GM08714 (cell line): ENCODE data around the gene ISYNA1.
A peak's percentile ranks its signal among the peaks of the same experiment; 100 is the strongest.

ENCODE experiments used
- H3K4me3 ChIP-seq: fragments of 200-500 bp; sonication (Bioruptor generic); 2 replicates; pipeline ENCODE4 v1.5.1; 2014; ENCODE audit warnings: mild to moderate bottlenecking, low read length, inconsistent platforms
- ZNF274 ChIP-seq: IDR thresholded peaks from 2 replicates; pipeline ENCODE4 v1.6.1; 2012; ENCODE audit warnings: mild to moderate bottlenecking, low read depth, low read length

The ISYNA1 gene

DNA sequence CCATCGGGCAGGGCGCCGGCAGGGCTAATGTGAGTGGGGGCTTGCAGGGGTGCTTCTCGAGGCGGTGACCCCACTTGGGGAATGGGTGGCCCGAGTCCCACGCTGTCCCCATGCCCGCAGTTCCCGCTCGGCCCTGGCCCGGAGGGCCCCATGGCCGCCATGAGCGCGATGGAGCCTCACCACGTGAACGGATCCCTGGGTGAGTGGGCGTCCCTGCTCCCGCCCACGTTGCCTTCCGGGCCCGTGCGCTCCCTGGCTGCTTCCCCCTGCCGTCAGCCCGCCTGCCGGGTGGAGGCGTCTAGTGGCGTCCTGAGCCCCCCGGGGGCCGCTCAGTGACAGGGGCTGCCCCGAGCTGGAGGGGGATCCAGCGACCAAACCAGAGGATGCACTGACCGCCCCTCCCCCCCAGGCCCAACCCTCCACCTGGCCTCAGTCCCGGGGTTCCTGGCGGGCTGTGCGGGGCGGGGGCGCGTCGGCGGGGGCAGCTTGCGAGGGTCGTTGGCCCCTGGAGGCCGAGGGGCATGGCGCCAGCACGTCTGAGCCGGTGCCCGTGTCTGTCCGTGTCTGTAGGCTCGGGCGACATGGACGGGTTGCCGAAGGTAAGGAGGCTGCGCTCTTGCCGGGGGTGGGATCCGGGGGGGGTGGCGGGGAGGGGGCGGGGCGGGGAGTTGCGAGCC lies 4.8 kb downstream of the ISYNA1 start:
- H3K4me3 ChIP-seq, result peak overlapping the region; percentile 54; the same call in 1 of the 2 replicates
- no peak for TF ChIP-seq ZNF274

DNA sequence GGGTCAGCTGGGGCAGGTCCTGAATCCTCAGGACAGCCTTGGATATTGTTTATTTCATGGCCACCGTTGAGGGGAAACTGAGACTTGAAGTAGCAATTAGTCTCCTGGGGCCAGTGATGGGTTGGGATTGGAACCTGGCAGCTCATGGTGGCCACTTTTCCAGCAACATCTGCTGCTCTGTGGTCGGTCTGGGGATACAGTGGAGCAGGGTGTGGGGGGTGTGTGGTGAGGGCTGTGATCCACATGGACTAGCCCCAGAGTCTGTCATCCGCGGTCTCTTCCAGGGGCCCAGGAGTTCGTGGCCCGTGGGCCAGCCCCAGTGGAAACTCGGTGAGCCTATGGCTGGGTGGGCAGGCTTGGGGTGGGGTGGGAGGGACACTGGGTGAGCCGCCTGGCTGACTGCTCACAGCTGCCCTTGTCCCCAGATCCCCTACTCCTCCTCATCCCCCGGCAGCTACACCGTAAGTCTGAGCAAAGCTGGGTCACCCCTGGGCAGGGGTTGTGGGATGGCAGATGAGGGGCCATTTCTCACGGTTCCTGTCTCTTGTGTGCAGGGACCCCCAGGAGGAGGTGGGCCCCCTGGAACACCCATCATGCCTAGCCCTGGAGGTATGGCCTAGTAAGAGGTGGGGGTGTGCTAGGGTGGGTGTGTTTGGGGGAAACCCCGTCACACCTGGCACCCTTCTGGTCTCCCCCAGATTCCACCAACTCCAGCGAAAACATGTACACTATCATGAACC lies 5.5 kb downstream of the ISYNA1 start:
- peak overlapping the region; percentile 54; the same call in 1 of the 2 replicates for H3K4me3 ChIP-seq
- TF ChIP-seq ZNF274, result no peak

DNA sequence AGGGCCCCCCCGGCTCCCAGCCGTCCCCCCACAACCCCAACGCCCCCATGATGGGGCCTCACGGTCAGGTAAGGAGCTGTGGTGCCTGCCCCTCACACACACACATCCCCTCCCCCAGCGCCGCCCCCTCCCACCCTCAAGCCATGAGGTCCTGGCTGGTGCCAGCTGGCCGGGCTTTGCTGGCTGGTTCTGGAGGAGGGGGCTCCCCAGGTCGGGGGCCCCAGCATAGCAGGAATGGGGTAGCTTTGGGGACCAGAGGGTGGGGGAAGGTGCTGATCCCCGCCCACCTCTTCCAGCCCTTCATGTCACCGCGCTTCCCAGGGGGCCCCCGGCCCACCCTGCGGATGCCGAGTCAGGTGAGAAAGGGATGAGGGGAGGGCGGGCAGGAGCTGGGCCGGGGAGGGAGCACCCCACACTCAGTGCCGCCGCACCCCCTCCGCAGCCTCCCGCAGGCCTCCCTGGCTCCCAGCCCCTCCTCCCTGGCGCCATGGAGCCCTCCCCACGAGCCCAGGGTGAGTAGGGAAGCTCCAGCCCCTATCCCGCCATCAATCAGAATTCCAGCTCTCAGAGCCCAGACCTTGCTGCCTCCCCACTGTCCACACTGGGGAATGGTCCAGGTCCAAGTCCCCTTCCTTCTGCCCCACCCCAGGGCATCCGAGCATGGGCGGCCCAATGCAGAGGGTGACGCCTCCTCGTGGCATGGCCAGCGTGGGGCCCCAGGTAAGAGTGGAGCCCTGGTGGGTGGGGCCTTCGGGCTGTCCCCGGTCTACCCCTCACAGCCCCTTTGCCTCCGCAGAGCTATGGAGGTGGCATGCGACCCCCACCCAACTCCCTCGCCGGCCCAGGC lies 6.4 kb downstream of the ISYNA1 start:
- H3K4me3 ChIP-seq, result no peak overlapping the region
- no peak for TF ChIP-seq ZNF274

DNA sequence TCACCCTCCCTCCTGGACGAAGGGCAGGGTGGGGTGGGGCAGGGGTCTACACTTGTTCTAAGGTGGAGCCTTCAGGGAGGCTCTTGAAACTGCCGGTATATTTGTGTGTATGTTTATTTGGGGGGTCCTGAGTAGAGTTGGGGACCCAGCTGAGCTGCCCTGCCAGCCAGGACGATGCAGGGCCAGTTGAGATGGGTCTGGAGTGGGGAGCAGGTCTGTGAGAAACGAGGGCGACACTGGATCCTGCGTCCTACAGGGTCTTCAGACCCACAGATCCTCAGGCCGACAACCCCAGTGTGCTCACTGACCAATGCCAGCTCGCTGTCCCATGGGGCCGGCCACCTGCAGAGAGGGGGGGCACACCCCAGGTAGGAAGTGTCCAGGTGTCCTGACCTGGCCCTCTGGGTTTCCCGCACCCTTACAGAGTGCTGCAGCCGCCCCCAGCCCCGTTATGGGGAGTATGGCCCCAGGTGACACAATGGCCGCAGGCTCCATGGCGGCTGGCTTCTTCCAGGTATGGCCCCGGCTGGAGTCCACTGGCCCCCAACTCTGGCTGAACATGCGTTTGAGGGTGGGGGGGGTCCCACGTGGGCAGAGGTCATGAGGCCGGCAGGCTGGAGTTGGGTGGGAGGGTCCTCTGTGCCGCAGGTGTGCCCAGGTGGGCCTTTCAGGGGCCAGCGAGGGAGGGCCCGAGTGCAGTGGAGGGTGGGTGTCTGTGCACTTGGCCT lies 7.4 kb downstream of the ISYNA1 start:
- TF ChIP-seq ZNF274, result no peak
- H3K4me3 ChIP-seq, result no peak overlapping the region

DNA sequence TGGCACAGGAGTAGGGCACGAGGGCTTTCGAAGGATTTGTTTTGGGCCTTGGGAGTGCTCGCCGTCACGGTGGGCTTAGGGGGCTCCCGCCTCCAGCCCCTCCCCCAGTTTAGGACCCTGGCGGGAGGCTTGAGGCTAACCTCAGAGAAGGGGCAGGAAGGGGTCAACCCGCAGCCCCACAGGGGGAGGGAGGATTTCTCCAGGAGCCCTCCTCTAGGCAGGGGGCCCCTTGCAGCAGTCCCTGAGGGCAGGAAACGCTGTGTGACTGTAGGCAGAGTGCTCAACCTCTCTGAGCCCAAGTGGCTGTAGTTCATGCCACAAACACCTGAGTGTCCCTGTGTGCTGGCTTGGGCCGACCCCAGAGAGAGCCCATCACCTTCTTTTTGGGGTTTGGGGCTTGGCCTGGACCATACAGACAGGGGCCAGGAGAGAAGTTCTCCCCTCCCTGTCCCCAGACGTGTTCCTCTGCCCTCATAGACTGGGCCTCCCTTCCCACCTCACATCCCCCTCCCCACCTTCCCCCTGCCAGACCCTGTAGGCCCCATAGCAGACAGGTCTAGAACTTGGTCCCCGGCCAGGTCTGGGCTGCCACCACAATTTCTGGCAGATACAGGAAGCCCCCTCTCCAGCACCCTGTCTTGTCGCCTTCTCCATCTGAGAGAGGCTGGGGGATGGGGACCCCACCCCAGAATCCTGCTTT lies 8.1 kb downstream of the ISYNA1 start:
- peak overlapping the region; percentile 24; the same call in 1 of the 2 replicates for H3K4me3 ChIP-seq
- TF ChIP-seq ZNF274, result no peak

DNA sequence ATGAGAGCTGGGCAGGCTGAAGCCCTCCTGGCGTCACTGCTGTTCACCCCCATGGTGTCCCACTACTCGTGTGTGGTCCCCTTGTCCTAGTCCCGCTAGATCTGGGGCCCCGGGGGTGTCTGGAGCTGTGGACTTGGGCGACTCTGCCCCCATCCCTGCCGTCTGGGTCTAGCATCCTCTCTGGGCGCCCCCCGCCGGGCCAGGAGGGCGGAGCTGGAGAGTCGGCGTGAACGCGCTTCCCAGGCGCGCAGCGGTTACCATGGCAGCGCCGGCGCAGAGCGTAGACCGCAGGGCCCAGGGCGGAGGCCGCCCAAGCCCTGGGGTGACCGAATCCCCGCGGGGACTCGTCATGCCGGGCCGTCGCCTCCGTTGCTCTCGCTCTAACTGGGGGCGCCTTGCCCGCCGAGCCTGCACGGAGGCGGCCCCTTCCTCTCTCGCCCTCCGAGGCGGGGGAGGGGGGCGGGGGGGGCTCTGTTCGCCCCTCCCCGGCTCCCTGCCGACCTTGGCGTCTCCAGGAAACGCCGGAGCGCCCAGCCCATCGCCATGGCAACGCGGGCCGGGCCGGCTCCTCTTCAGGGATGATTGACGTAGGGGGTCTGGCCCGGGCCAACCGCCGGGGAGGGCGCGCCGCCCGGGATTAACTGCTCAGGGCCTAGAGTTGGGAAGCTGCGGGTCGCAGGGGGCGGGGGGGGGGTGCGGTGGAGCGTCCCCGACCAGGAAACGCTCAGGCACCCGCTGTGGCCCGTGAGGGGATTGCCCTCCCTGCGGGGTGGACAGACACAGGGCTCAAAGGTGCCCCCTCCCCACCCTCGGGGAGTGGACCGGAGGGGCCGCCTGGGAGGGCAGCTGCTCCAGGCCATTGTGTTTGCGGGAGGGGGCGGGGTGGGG lies 8.9 kb downstream of the ISYNA1 start:
- H3K4me3 ChIP-seq, result peak overlapping the region; percentile 25; the same call in 1 of the 2 replicates
- TF ChIP-seq ZNF274, result no peak

DNA sequence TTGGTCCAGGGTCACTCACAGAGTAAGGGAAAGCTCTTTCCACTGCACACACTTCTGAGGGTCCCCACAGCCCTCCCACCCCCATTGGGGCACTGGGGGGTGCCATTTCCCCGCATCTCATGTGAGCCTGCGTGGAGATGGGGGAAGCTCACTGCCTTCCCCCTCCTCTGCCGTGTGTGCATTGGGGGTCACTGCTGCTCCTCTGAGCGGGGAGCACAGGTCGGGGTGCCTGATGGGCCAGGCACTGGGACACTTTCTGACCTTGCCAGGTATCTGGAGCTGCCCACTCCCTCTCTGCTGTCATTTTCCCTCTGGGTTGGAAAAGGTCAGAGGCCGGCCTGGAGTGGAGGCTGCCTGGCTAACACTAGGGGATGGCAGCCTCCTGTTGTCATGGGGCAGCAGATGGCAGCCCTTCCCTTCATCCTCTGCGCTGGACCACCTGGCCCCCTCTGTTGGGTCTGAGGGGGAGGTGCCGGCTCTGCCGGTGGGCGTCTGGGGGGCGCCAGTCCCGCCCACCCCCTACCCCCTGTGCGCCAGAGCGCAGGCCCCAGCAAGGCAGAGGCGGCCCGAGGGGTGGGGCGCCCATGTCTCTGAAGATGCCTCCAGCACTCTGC lies 9.7 kb downstream of the ISYNA1 start:
- TF ChIP-seq ZNF274, result no peak
- no peak overlapping the region for H3K4me3 ChIP-seq

DNA sequence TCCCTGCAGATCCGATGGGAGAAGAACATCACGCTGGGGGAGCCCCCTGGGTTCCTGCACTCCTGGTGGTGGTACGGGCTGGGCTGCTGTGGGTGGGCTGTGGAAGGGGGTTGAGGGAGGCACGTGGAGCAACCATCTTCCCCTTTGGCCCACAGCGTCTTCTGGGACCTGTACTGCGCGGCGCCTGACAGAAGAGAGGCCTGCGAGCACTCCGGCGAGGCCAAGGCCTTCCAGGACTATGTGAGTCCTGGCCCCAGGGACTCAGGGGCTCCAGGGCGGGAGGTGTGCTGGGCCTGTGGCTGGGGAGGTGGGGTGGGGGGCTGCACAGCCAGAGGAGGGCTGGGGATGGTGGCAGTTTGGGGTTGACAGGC lies 10.2 kb downstream of the ISYNA1 start:
- no peak overlapping the region for H3K4me3 ChIP-seq
- no peak for TF ChIP-seq ZNF274

DNA sequence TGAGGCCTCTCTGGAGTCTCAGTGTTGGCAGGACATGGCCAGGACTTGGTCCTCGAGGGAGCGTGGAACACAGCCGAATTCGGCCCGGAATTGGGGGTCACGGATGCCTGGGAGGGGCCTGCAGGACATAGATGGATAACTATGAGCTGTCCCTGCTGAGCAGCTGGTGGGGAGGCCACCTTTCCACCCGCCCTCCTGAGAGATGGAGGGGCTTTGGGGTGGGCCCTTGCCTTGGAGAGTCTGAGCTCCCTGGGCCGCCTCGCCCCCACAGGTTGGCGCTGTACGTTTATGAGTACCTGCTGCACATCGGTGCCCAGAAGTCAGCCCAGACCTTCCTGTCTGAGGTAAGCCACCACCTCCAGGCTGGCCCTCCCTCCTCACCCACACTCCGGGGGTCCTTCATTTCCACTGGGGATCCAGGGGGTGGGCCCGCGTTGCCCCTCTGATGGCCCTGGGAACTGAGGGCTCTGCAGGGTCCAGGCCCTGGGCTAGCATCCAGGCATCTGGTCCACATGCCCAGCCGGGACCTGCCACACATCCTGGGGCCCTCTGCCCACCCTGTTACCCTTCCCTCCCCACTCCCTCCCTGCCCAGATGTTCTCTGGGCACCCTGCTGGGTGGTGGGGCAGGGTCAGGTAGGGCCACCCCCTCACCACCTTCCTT lies 10.7 kb downstream of the ISYNA1 start:
- H3K4me3 ChIP-seq, result no peak overlapping the region
- TF ChIP-seq ZNF274, result no peak

DNA sequence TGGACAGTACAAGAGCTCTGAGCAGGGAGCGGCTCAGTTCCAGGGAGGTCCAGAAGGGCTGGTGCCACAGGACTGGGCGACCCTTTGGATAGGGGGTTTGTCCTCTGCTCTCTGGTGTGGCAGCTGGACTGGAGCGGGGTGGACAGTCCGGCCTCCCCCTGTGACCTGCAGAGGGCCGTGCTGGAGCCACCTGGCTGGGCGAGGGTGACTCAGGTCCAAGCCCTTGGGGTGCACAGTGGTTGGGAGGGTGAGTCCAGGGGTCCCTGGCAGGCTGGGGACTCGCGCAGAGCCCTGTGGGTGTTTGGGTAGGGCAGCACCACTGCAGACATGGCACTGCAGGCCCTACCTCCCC lies 11.5 kb downstream of the ISYNA1 start:
- H3K4me3 ChIP-seq, result no peak overlapping the region
- TF ChIP-seq ZNF274, result no peak

DNA sequence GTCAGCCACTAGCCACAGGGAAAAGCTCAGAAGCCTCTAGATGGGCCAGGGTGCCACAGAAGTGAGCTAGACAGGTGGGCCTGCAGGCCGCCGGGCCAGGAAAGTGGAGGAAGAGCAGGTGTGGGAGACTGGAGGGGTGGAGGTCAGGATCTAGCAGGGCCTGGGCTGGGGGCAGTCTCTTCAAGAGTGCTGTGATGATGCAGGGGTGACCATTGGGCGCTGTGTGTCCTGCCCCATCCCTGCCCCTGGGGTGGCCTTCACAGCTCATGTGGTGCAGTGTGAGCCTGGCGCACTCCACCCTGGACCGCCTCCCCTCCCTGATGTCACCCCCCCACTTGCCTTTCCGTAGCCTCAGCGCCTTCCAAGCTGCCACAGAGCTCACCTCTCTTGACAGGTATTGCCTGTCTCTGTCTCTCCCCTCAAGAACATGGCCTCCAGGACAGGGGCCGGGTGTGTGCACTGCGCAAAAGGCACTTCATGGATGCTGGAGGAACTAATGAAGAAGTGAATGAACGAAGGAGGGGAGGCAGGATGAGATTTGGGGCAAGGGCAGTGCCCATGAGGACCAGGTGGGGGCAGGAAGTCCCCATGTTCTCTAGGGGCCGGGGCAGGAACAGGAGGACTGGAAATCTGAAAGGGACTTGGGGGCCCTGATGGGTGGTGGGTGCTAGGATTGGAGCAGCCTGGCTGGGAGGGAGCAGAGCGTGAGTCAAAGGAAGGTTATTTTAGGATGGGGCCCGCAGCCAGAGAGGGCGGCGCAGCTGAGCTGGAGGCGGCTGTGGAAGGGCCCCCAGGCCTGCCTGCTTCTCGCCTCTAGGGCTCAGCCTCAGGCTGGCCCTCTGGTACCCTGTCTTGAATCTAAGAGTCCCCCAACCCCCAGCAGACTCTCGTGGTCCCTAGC lies 12.2 kb downstream of the ISYNA1 start:
- no peak overlapping the region for H3K4me3 ChIP-seq
- TF ChIP-seq ZNF274, result no peak
